GM23338 (cell line): ENCODE data around the gene ARFIP2. TPM values are rescaled to one million over a fixed set of nuclear protein-coding genes. Genes with fewer than 3 reads are reported as not detected.

Experiments used
- ATAC-seq: fragments of 200-7000 bp; cut with Tn5 transposase; 3 replicates; pipeline ENCODE4 v1.9.1; 2020
- DNase-seq: peaks from one replicate; pipeline ENCODE4 v3.0.0-alpha.2; 2015; ENCODE audit warnings: low spot score
- H2AFZ ChIP-seq: fragments of 200-600 bp; sonication (generic); 2 replicates; pipeline ENCODE4 v1.8.0; 2016; ENCODE audit warnings: antibody characterized with exemption, mild to moderate bottlenecking, moderate library complexity
- H3F3A ChIP-seq: fragments of 200-600 bp; sonication (generic); replicated peaks from 2 replicates; pipeline ENCODE4 v1.8.0; 2017; ENCODE audit warnings: antibody characterized with exemption, mixed run types, low read depth
- H3K27ac ChIP-seq: fragments of 200-600 bp; sonication (generic); 2 replicates; pipeline ENCODE4 v1.6.1; 2016; ENCODE audit warnings: low read depth
- H3K27me3 ChIP-seq: fragments of 200-600 bp; sonication (generic); 2 replicates; pipeline ENCODE4 v1.8.0; 2016; ENCODE audit warnings: mild to moderate bottlenecking, mixed run types, moderate library complexity; ENCODE audit not compliant: insufficient read depth
- H3K36me3 ChIP-seq: fragments of 200-600 bp; sonication (generic); 2 replicates; pipeline ENCODE4 v1.8.0; 2016; ENCODE audit warnings: mild to moderate bottlenecking; ENCODE audit not compliant: insufficient read depth
- H3K4me1 ChIP-seq: fragments of 200-600 bp; sonication (generic); 2 replicates; pipeline ENCODE4 v1.8.0; 2016; ENCODE audit warnings: mild to moderate bottlenecking, moderate library complexity; ENCODE audit not compliant: insufficient read depth
- H3K4me2 ChIP-seq: fragments of 200-600 bp; sonication (generic); 2 replicates; pipeline ENCODE4 v1.7.1; 2017; ENCODE audit warnings: mixed run types
- H3K4me3 ChIP-seq: fragments of 200-600 bp; sonication (generic); 2 replicates; pipeline ENCODE4 v1.6.1; 2016; ENCODE audit warnings: mixed run types
- H3K79me2 ChIP-seq: fragments of 200-600 bp; sonication (generic); replicated peaks from 2 replicates; pipeline ENCODE4 v1.8.0; 2017; ENCODE audit warnings: mild to moderate bottlenecking; ENCODE audit not compliant: insufficient read depth
- H3K9me2 ChIP-seq: fragments of 200-600 bp; sonication (generic); 2 replicates; pipeline ENCODE4 v1.8.0; 2017; ENCODE audit not compliant: insufficient read depth
- H4K20me1 ChIP-seq: fragments of 200-600 bp; sonication (generic); replicated peaks from 2 replicates; pipeline ENCODE4 v1.8.0; 2017; ENCODE audit warnings: mild to moderate bottlenecking; ENCODE audit not compliant: insufficient read depth
- H3K27ac Mint-ChIP-seq: 2 replicates; pipeline ENCODE4 v1.8.0; 2020; ENCODE audit warnings: inconsistent platforms, mild to moderate bottlenecking, moderate library complexity, mixed read lengths
- H3K27me3 Mint-ChIP-seq: 3 replicates; pipeline ENCODE4 v1.8.0; 2022; ENCODE audit warnings: low read depth, mild to moderate bottlenecking, moderate library complexity, mixed read lengths, inconsistent platforms; ENCODE audit not compliant: insufficient read depth, poor library complexity
- H3K36me3 Mint-ChIP-seq: 3 replicates; pipeline ENCODE4 v1.8.0; 2021; ENCODE audit warnings: low read depth, mild to moderate bottlenecking, inconsistent platforms, moderate library complexity, mixed read lengths
- H3K4me1 Mint-ChIP-seq: 3 replicates; pipeline ENCODE4 v1.8.0; 2020; ENCODE audit warnings: mild to moderate bottlenecking, inconsistent platforms, mixed read lengths
- H3K4me3 Mint-ChIP-seq: 3 replicates; pipeline ENCODE4 v1.8.0; 2021; ENCODE audit warnings: moderate library complexity, mild to moderate bottlenecking, inconsistent platforms, mixed read lengths
- H3K9me3 Mint-ChIP-seq: 3 replicates; pipeline ENCODE4 v1.8.0; 2020; ENCODE audit warnings: moderate library complexity, mild to moderate bottlenecking, inconsistent platforms, mixed read lengths
- CREB1 ChIP-seq: fragments of 250-450 bp; sonication (Bioruptor Pico); IDR thresholded peaks from 2 replicates; pipeline ENCODE4 v1.5.0; 2020; ENCODE audit warnings: low read depth, mild to moderate bottlenecking, moderate library complexity
- CTCF ChIP-seq, 2 experiments: fragments of 200-600 bp in 1 of 2; sonication (generic) in 1 of 2; conservative IDR thresholded peaks; 2 replicates each; pipeline versions ENCODE4 v1.5.1 to v1.6.1; 2016 to 2017; ENCODE audit warnings: antibody characterized with exemption in 2 of 2, low read depth in 2 of 2, mild to moderate bottlenecking in 2 of 2, moderate library complexity in 1 of 2
- EZH2phosphoT487 ChIP-seq: fragments of 200-600 bp; sonication (generic); IDR thresholded peaks from one replicate; pipeline ENCODE4 v1.8.1; 2018; ENCODE audit warnings: antibody characterized with exemption; ENCODE audit not compliant: unreplicated experiment
- STAT1 ChIP-seq: IDR thresholded peaks from one replicate; pipeline ENCODE4 v1.6.1; 2016; ENCODE audit warnings: antibody characterized with exemption; ENCODE audit not compliant: unreplicated experiment
- ZNF331 ChIP-seq: fragments of 250-450 bp; sonication (Bioruptor Pico); IDR thresholded peaks from 2 replicates; pipeline ENCODE4 v1.5.0; 2020; ENCODE audit warnings: low read depth, mild to moderate bottlenecking, moderate library complexity
- ZNF462 ChIP-seq: fragments of 250-450 bp; sonication (Bioruptor Pico); IDR thresholded peaks from 2 replicates; pipeline ENCODE4 v1.5.0; 2020; ENCODE audit warnings: mild to moderate bottlenecking, moderate library complexity
- polyA plus RNA-seq: library from polyadenylated mRNA; unstranded; fragments of >200 nt; fragmentation: Nextera tagmentation; extraction: Ambion mirVana; gene quantifications from 2 replicates; pipeline ENCODE4 v1.2.1, GENCODE V29; 2016
- total RNA-seq: library from RNA; depleted of rRNA; stranded (reverse); fragments of >200 nt; shearing (Covaris generic); gene quantifications from 2 replicates; pipeline ENCODE4 v1.2.3, GENCODE V29; 2014

The ARFIP2 gene
- total and polyA plus RNA-seq, 2 experiments from 2014 or later, result 35.4 to 61.5 TPM

GRCh38 chr11:6505577-6506240, 24.6 kb upstream of the ARFIP2 start (continued):
- TF ChIP-seq CREB1 (CRISPR knock-in tag), result peak; percentile 44; the same call in 1 of the 2 replicates
- TF ChIP-seq ZNF331 (CRISPR knock-in tag), result no peak
- no peak for TF ChIP-seq EZH2phosphoT487
- no peak for TF ChIP-seq STAT1
- TF ChIP-seq CTCF (conservative IDR thresholded peaks at IDR 0.05; ENCODE audit: low read depth in 2 of 2), result peak; percentile 78 to 85

- H3K27ac ChIP-seq, result no peak overlapping the region
- H3K4me1 Mint-ChIP-seq, result no peaks in the 10 kb centered on the region; the same call in 2 of the 3 replicates
- no peaks in the 10 kb centered on the region for H3K79me2 ChIP-seq
- no peaks in the 10 kb centered on the region for H3K9me3 Mint-ChIP-seq
- no peak overlapping the region for H2AFZ ChIP-seq
- no peak for ATAC-seq
- H3K4me2 ChIP-seq, result no peak overlapping the region
- no peaks in the 10 kb centered on the region for H3K27me3 ChIP-seq
- H3K27ac Mint-ChIP-seq, result no peak overlapping the region
- no peaks in the 10 kb centered on the region; the same call in 2 of the 3 replicates for H3K36me3 Mint-ChIP-seq
- no peaks in the 10 kb centered on the region for H3K4me1 ChIP-seq
- peaks cover 2% of the 10 kb centered on the region for H3K27me3 Mint-ChIP-seq
- no peak for DNase-seq
- TF ChIP-seq EZH2phosphoT487, result no peak
- no peak for TF ChIP-seq STAT1
- TF ChIP-seq ZNF462 (CRISPR knock-in tag), result no peak
- H3K9me2 ChIP-seq, result no peaks in the 10 kb centered on the region
- H3K36me3 ChIP-seq, result no peaks in the 10 kb centered on the region; the same call in 1 of the 2 replicates
- H3F3A ChIP-seq, result no peaks in the 10 kb centered on the region
- no peak overlapping the region for H3K4me3 ChIP-seq
- no peaks in the 10 kb centered on the region for H4K20me1 ChIP-seq
- no peak overlapping the region for H3K4me3 Mint-ChIP-seq
Observed at GRCh38 chr11:6504166-6504565, 23.0 kb upstream of the ARFIP2 start.
